ENCODE results near the gene CLASP1.

- TF ChIP-seq, protein P1, sequence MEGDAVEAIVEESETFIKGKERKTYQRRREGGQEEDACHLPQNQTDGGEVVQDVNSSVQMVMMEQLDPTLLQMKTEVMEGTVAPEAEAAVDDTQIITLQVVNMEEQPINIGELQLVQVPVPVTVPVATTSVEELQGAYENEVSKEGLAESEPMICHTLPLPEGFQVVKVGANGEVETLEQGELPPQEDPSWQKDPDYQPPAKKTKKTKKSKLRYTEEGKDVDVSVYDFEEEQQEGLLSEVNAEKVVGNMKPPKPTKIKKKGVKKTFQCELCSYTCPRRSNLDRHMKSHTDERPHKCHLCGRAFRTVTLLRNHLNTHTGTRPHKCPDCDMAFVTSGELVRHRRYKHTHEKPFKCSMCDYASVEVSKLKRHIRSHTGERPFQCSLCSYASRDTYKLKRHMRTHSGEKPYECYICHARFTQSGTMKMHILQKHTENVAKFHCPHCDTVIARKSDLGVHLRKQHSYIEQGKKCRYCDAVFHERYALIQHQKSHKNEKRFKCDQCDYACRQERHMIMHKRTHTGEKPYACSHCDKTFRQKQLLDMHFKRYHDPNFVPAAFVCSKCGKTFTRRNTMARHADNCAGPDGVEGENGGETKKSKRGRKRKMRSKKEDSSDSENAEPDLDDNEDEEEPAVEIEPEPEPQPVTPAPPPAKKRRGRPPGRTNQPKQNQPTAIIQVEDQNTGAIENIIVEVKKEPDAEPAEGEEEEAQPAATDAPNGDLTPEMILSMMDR (conservative IDR thresholded peaks at IDR 0.05) = no peak
- no peak for TF ChIP-seq ZFX (IDR thresholded peaks at IDR 0.05)
Observed at GRCh38 chr2:121330921-121331320, 318.3 kb downstream of the CLASP1 start.
